PC-3 (cell line): ENCODE results near the gene CARMIL1. TPM values are rescaled to one million over a fixed set of nuclear protein-coding genes. Genes with fewer than 3 reads are reported as not detected.

Experiments used
- ATAC-seq: fragments of 200-7000 bp; cut with Tn5 transposase; 2 replicates; pipeline ENCODE4 v1.9.1; 2020; ENCODE audit warnings: mild to moderate bottlenecking, moderate library complexity
- BruUV-seq: library from RNA; stranded (reverse); fragments of 400-500 nt; replicated peaks from 2 replicates; lab custom pipeline; 2021; lab: Mats Ljungman, UMichigan
- CTCF ChIA-PET: fragments of 300-600 bp; sonication (Branson Sonifier 250); formaldehyde crosslinking; loops from one replicate; lab custom pipeline; 2022; ENCODE audit warnings: antibody characterized with exemption; lab: Charles Lee
- POLR2A ChIA-PET: fragments of 300-600 bp; sonication (Branson Sonifier 250); formaldehyde crosslinking; loops from one replicate; lab custom pipeline; 2022; ENCODE audit warnings: antibody characterized with exemption; ENCODE audit not compliant: unreplicated experiment; lab: Charles Lee
- DNase-seq: peaks from one replicate; pipeline ENCODE4 v3.0.0-alpha.2; 2015
- H2AFZ ChIP-seq: fragments of 300-600 bp; sonication (generic); 2 replicates; pipeline ENCODE4 v1.6.0; 2016; ENCODE audit warnings: antibody characterized with exemption, low read length
- H3F3A ChIP-seq: fragments of 300-600 bp; sonication (generic); one replicate; pipeline ENCODE4 v1.6.0; 2017; ENCODE audit warnings: antibody characterized with exemption, low read length, control low read depth, mild to moderate bottlenecking; ENCODE audit not compliant: unreplicated experiment
- H3K27ac ChIP-seq: fragments of 300-600 bp; sonication (generic); 2 replicates; pipeline ENCODE4 v1.5.1; 2016; ENCODE audit warnings: mild to moderate bottlenecking, low read length
- H3K27me3 ChIP-seq: fragments of 300-600 bp; sonication (generic); 2 replicates; pipeline ENCODE4 v1.6.1; 2016; ENCODE audit warnings: low read length, mixed read lengths
- H3K36me3 ChIP-seq: fragments of 300-600 bp; sonication (generic); 2 replicates; pipeline ENCODE4 v1.6.1; 2016; ENCODE audit warnings: low read depth, mixed run types, low read length, mixed read lengths
- H3K4me1 ChIP-seq: fragments of 300-600 bp; sonication (generic); 2 replicates; pipeline ENCODE4 v1.5.1; 2016; ENCODE audit warnings: low read length; ENCODE audit not compliant: insufficient read depth
- H3K4me2 ChIP-seq: fragments of 300-600 bp; sonication (generic); 2 replicates; pipeline ENCODE4 v1.6.0; 2016; ENCODE audit warnings: low read length
- H3K4me3 ChIP-seq: fragments of 300-600 bp; sonication (generic); 2 replicates; pipeline ENCODE4 v1.5.1; 2016; ENCODE audit warnings: mild to moderate bottlenecking, low read length, mixed read lengths
- H3K79me2 ChIP-seq: fragments of 300-600 bp; sonication (generic); 2 replicates; pipeline ENCODE4 v1.6.1; 2017; ENCODE audit warnings: low read length, mixed read lengths
- H3K9ac ChIP-seq: fragments of 300-600 bp; sonication (generic); 2 replicates; pipeline ENCODE4 v1.6.0; 2016; ENCODE audit warnings: mild to moderate bottlenecking, low read length
- H3K9me2 ChIP-seq: fragments of 300-600 bp; sonication (generic); replicated peaks from 2 replicates; pipeline ENCODE4 v1.6.1; 2016; ENCODE audit warnings: mixed run types, low read length, mixed read lengths
- H3K9me3 ChIP-seq: fragments of 300-600 bp; sonication (generic); 2 replicates; pipeline ENCODE4 v1.6.1; 2016; ENCODE audit warnings: low read length, mixed read lengths
- H4K20me1 ChIP-seq: fragments of 300-600 bp; sonication (generic); 2 replicates; pipeline ENCODE4 v1.6.1; 2016; ENCODE audit warnings: low read length, mixed read lengths
- EZH2 ChIP-seq: fragments of 300-600 bp; sonication (generic); IDR thresholded peaks from one replicate; pipeline ENCODE4 v1.6.1; 2017; ENCODE audit warnings: antibody characterized with exemption, mild to moderate bottlenecking, low read length; ENCODE audit not compliant: unreplicated experiment
- EZH2phosphoT487 ChIP-seq: fragments of 300-600 bp; sonication (generic); IDR thresholded peaks from 2 replicates; pipeline ENCODE4 v1.6.1; 2018; ENCODE audit warnings: mild to moderate bottlenecking, antibody characterized with exemption, low read length, borderline replicate concordance
- intact Hi-C: fragments of 100-400 bp; cut with micrococcal nuclease; formaldehyde crosslinking; loops from 2 replicates; pipeline ENCODE4 v1.9.0; 2023
- total RNA-seq: library from RNA; depleted of rRNA; stranded (reverse); fragments of >200 nt; gene quantifications from 2 replicates; pipeline ENCODE4 v1.2.3, GENCODE V29; 2014
- TF ChIP-seq, protein P1 (sequence below): fragments of 300-600 bp; sonication (generic); conservative IDR thresholded peaks from 2 replicates; pipeline ENCODE4 v1.5.1; 2017; ENCODE audit warnings: antibody characterized with exemption, low read depth, mild to moderate bottlenecking, low read length

Gene CARMIL1
- total RNA-seq, 1 experiment from 2014 or later, result 22.0 TPM

GRCh38 chr6:25462235-25462897 lies 183.2 kb downstream of the CARMIL1 start:
- ChIA-PET CTCF (no interaction called here), POLR2A (no interaction called here)
- no peaks in the 10 kb centered on the region for H3F3A ChIP-seq
- H3K27ac ChIP-seq, result no peak overlapping the region
- DNase-seq (no peak), ATAC-seq (no peak)
- TF ChIP-seq EZH2, result no peak
- no peak for TF ChIP-seq EZH2phosphoT487
- TF ChIP-seq, protein P1, sequence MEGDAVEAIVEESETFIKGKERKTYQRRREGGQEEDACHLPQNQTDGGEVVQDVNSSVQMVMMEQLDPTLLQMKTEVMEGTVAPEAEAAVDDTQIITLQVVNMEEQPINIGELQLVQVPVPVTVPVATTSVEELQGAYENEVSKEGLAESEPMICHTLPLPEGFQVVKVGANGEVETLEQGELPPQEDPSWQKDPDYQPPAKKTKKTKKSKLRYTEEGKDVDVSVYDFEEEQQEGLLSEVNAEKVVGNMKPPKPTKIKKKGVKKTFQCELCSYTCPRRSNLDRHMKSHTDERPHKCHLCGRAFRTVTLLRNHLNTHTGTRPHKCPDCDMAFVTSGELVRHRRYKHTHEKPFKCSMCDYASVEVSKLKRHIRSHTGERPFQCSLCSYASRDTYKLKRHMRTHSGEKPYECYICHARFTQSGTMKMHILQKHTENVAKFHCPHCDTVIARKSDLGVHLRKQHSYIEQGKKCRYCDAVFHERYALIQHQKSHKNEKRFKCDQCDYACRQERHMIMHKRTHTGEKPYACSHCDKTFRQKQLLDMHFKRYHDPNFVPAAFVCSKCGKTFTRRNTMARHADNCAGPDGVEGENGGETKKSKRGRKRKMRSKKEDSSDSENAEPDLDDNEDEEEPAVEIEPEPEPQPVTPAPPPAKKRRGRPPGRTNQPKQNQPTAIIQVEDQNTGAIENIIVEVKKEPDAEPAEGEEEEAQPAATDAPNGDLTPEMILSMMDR, result no peak
- no peaks in the 10 kb centered on the region for H3K27me3 ChIP-seq
- no peak overlapping the region for H3K4me3 ChIP-seq
- intact Hi-C loops, result no loop called here
- H3K4me1 ChIP-seq, result peaks cover 14% of the 10 kb centered on the region
- no peaks in the 10 kb centered on the region for H3K9me2 ChIP-seq
- no peaks in the 10 kb centered on the region for H4K20me1 ChIP-seq
- H3K36me3 ChIP-seq, result no peaks in the 10 kb centered on the region
- BruUV-seq, result no TSS peak
- H3K4me2 ChIP-seq, result no peak overlapping the region
- H3K9me3 ChIP-seq, result no peaks in the 10 kb centered on the region
- H2AFZ ChIP-seq, result no peak overlapping the region
- no peak overlapping the region for H3K9ac ChIP-seq
- H3K79me2 ChIP-seq, result no peaks in the 10 kb centered on the region

DNA sequence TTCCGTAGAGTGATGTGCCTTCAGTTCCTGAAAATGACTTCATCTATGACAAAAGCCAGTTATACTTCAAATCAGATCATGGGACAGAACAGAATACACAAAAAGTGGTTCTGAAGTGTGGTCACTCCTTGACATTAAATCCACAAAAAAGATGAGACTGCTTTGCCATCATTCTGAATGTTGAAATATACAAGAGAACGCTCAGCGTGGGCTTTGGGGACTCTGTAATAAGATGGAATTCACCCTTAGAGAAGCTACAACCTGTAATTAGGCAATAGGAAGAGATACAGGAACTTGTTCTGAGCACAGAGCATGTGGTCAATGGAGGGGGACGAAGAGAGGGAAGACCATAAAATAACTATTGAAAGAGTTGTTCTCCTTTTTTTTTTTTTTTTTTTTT lies 184.3 kb downstream of the CARMIL1 start:
- ChIA-PET CTCF (no interaction called here), POLR2A (no interaction called here)
- no peak for TF ChIP-seq EZH2phosphoT487
- TF ChIP-seq EZH2, result no peak
- TF ChIP-seq, protein P1, result no peak
- H2AFZ ChIP-seq, result no peak overlapping the region
- H4K20me1 ChIP-seq, result no peaks in the 10 kb centered on the region
- H3K9ac ChIP-seq, result no peak overlapping the region
- ATAC-seq (no peak), DNase-seq (no peak)
- H3K27me3 ChIP-seq, result no peaks in the 10 kb centered on the region
- H3K9me3 ChIP-seq, result no peaks in the 10 kb centered on the region
- no peaks in the 10 kb centered on the region for H3K9me2 ChIP-seq
- no peak overlapping the region for H3K27ac ChIP-seq
- intact Hi-C loops, result no loop called here
- H3K79me2 ChIP-seq, result no peaks in the 10 kb centered on the region
- no peaks in the 10 kb centered on the region for H3F3A ChIP-seq
- H3K4me1 ChIP-seq, result peaks cover 7% of the 10 kb centered on the region
- H3K36me3 ChIP-seq, result no peaks in the 10 kb centered on the region
- no peak overlapping the region for H3K4me3 ChIP-seq
- H3K4me2 ChIP-seq, result no peak overlapping the region
- BruUV-seq, result no TSS peak

- Histone ChIP-seq H3K27ac (no peak overlapping the region), H3K4me3 (no peak overlapping the region), H3F3A (no peaks in the 10 kb centered on the region), H4K20me1 (no peaks in the 10 kb centered on the region), H3K36me3 (no peaks in the 10 kb centered on the region), H3K9me2 (no peaks in the 10 kb centered on the region), H3K79me2 (no peaks in the 10 kb centered on the region), H3K27me3 (no peaks in the 10 kb centered on the region), H3K4me1 (no peaks in the 10 kb centered on the region), H2AFZ (no peak overlapping the region), H3K9me3 (no peaks in the 10 kb centered on the region), H3K9ac (no peak overlapping the region), H3K4me2 (no peak overlapping the region)
- no peak for ATAC-seq
- ChIA-PET POLR2A (no interaction called here), CTCF (no interaction called here)
- intact Hi-C loops, result no loop called here
- TF ChIP-seq EZH2phosphoT487, result no peak
- TF ChIP-seq, protein P1, result no peak
- TF ChIP-seq EZH2, result no peak
- no peak for DNase-seq
- no TSS peak for BruUV-seq
Measured at GRCh38 chr6:25464225-25464624, 185.1 kb downstream of the CARMIL1 start.
